Dedifferentiated amniotic fluid mesenchymal stem cell (primary cell): ENCODE data around the gene RAPGEF3.

Experiments
- DNase-seq: peaks from one replicate; pipeline ENCODE4 v3.0.0-alpha.2; 2016; ENCODE audit errors: extremely low spot score

RAPGEF3 gene

DNA sequence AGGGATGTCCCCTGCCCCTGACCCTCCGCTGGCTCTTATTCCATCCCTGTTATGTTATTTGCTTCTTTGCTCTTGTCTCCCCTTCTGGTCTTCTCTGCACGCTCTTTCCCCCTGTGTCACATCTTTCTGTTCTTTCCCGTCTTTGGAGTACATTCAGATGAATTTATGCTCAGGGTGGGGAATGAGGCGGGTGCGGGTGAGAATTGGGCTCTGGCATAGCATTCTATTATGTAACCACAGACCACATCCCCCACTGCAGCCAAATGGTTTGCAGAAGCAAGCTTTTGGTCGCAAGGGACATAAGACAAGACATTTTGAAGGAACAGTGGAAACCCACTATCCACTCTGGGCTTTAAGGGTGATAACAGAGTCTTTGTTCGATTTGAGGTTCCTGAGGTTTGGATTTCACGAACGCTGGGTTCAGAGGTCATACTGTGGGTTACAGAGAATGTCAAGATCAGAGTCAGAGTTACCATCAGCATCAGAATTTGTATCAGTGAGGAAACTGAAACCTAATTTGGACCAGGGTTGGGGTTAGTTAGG is 37.2 kb downstream of the RAPGEF3 start:
- no peak for DNase-seq

DNA sequence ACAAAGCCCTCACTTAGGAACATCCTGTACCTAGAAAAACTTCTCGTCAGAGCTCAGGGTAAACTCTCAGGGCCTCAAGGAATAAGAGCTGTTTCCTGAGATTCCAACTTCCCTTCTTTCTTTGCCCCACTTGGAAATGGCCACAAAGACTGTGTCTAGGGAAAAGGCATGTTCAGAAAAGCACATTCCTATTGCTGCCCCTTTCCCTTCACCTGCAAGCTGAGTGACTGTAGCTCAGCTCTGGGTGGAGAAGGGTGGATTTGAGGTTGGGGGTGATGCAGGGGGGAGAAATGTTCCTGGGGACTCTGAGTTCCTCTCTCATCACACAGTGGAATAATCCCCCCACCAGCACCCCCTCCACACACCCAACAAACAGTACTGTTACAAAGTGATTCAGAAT is 40.1 kb downstream of the RAPGEF3 start:
- DNase-seq, result no peak

DNA sequence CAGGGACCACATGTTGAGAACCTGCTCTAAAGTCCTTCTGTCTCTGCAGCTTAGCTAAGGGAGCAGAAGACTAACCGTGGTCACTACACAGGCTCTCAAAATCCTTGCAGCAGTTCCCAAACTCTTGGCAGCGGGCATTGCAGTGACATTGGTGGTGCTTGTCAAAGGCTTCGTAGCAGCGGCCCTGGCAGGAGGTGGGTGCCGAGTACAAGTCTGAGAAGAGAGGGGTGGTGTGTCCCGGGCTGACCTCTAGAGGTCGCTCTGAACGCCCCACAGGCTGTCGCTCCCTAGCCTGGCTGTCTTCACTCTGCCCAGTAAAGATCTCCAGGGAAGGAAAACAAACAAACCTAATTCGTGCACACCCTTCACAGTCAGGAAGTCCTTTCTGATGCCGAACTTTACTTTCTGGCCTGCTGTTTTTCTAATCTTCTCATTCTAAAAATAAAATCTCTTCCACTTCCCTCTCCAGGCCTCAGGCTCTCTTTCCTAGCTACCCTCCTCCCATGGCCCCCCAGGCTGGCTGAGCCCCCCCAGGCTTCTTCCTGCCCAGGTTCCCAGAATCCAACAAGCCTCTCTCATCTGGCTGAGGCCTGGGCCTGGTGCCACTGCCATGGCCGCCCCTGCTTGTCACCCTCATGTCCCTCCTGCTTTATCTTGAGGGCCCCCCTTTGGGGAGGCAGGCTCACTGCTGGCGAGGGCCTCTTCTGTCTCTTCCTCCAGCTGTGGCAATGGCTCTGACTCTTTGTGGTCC is 41.1 kb downstream of the RAPGEF3 start:
- DNase-seq, result peak; percentile 89

DNA sequence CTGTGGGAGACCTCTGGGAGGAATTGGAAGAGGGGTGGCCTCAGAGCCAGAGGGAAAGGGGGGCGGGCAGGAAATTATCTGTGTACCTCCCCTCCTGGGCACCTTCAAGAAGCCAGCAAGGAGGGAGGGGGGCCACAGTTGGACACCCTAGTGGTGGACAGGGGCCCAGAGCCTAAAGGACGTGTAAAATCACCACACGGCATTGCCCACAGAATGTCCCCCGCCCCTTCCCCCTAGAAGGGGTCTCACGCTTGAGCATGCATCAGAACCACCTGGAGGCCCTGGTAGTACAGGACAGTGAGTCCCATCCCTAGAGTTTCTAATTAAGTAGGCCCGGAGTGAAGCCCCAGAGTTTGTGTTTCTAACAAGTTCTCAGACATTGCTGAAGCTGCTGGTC is 41.6 kb downstream of the RAPGEF3 start:
- no peak for DNase-seq

DNA sequence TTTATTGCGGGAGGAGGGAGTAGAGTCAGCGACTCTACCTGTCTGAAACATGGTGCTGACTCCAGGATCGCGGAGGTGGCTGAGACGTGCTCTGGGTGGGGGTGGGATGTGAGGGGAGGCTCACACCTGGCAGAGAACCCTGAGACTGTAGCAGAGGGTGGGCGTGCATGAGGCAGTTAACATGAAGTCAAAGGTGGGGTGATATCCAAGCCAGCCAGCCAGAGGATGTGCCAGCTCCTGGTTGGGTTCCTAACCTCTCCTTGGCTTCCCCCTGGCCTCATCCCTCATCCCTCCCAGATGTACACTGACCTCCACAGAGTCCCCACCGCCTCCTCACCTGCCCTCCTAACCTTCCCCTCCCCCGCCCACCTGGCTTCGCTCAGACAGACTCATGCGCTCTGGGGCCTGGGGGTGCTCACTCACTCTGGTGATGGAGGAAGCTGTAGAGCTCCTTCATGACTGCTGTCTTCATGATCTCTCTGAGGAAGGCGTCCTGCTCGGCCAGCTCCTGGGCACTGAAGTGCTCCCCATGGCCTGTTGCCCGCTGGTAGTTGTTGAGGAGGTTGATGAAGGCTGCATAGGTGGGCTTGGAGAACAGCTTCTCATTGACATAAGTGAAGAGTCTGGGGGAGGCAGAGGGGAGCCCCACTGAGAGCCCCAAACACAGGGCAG is 42.7 kb downstream of the RAPGEF3 start:
- DNase-seq, result no peak

DNA sequence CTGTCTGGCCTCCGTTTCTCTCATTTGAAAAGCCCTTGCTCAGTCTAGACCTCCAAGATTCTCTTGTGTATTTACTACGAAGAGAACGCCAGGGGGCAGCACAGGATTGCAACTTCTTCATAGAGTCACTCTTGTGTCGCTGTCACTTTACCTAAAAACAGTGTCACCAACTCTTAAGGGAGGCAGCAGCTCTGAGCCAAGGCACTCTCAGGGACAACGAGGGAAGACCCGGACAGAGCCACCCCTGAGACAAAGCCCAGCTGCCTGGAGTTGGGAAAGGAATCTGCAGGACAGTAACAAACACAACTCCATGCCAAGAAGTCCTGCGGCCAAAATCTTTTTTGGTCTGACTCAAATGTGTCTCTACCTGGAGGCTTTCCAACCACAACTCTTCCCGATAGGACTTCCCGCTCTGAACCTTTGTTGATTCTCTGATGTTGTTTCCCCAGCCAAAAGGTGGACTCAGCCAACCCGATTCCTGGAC is 43.2 kb downstream of the RAPGEF3 start:
- DNase-seq, result peak; percentile 70

DNA sequence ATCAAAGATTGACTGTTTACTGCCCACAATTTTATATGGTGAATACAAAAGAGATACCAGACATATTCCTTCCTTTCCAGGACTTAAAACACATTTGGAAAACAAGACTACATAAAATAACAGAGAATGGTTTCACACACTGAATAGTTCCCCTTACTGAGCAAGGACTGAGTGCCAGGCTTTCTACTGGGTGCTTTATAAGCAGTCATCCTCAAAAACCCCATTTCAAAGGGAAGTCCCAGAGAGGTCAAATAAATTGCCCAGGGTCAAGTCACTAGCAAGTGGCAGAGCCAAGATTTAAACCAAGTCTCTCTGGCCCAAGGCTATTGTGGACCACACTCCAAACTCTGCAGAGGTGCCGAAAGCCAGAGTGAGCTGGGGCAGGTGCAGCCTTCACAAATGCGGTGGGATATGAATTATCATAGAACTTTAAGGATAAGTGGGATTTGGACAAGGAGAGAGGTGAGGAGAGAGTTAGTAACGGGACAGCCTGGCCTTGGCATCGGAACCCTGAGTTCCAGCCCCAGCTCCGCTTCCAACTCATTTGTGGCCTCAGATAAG is 43.8 kb downstream of the RAPGEF3 start:
- no peak for DNase-seq

DNA sequence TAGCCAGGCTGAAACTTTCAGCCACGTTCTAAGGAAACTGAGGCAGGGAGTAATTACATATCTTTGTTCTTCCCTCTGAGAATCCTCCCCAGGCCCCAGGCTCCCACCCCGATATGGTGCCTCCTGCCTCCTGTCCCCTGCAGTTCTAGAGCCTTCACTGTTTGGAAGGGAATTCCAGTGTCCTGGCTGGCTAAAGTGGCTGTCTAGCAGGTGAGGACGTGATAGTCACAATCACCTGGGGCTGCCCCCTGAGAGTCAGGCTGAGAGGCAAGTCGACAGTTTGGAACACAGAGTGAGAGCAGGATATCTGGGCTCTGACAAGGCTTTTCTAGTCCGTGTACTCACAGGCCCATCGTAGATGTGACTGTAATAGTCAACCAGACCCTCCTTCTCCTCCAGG is 46.5 kb downstream of the RAPGEF3 start:
- no peak for DNase-seq

DNA sequence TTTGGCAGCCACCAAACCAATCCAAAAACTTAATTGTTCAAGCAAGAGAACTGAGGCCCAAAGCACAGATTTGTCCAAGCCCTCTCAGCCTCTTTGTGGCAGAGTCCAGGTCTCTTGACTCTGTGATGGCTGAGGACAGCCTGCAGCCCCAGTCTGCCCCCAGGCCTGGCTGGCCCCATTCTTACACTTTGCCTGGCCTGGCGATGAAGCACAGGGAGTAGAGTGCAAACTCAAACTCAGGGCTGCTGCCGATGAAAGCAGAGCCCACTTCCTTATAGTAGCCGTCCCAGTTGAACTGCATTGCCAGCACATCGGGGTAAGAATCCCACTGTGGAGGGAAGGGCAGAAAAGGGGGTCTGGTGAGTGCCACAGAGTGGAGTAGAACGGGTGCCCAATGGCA is 47.2 kb downstream of the RAPGEF3 start:
- no peak for DNase-seq

DNA sequence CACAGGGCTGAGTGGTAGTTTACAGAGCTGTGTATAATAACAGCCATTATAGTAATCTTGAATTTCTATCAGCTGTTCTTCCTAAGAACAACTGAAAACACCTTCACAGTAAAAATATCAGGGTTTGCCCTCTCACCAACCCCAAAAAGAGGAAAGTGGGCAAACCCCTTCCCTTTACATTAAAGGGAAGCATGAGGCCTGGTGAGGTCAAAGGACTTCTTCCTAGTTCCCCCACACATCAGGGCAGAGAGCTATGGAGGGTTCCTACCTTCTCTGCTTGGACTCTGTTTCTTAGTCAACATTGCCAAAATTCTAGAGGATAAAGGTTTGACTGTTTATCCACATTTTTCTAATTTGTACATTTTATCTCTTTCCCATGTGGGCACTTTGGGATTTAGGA is 48.4 kb downstream of the RAPGEF3 start:
- DNase-seq, result no peak

DNA sequence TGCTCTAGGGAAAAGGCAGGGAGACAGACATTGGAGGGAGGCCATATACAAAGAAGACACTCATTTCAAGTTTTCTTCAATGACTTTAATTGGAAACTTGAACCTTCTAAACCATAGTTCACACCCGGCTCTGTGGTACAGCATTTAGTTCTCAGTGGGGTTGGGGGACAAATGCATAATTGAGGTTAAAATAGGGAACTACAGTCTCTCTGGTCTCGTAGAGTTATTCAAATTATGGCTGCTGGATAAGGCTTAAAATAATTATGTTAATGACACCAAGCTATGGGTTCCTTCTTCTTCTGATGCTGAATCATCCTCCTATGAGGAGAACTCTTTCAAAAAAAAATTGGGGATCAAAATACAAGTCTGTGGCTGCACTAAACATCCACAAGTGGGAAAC is 49.0 kb downstream of the RAPGEF3 start:
- DNase-seq, result no peak

DNA sequence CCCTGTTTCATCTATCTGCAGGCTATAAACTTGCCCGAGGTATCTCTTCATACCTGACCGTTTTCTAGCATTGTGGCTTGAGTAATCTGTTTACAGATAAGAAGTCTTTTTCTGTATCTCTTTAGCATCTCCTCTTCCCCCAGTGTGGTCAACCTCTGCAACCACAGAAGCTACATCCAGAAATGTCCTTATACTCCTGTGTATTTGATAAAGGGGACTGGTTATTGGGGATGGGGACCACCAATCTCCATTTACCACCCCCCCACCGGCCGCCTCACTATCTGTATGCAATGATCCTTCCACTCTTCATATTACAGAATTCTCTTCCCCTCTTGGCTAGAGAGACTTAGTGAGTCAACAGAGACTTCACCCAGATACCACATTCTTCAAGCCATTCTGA is 49.4 kb downstream of the RAPGEF3 start:
- DNase-seq, result no peak

DNA sequence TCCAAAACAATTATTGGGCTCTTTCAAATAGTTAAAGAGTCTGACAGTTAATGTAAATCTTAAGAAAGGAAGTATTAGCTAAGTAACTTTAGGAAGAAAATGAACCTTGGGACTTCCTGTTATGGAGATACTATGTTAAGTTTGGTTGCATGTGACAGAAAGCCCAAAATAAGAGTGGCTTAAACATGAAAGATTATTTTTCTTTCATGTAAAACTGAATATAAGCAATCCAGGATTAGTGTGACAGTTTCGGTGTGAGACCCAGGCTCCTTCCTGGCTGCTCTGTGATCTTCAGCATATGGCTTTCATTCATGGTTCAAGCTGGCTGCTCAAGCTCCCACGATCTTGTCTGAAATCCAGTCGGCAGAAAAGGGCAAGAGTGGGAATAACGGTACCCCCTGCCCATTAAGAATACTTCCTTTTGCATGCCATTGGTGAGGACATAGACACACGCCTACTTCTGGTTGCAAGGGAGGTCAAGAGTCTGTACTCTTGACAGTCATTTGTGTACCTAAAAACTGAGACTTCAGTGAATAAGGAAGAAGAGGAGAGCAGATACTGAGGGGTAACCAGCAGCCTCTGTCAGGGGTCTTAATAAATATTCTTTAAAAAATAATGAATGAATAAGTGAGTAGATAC is 50.7 kb downstream of the RAPGEF3 start:
- no peak for DNase-seq

DNA sequence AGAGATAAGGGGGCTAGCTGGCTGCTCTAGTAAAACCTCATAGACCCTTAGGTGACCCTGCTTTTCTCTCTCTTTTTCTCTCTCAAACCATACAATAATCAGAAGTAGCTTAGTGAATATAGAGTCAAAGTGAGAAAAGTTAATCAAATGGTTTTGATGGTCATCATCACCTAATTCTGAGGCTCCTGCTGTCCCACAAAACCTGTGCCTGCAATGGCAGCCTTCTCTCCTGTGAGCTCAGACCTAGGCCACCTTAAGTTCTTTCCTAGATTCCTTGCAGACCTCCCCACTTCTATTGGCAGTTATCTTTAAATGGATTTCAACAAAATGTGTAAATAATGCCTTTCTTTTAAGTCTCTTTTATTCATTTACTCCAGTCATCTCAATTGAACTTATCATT is 51.3 kb downstream of the RAPGEF3 start:
- DNase-seq, result no peak

DNA sequence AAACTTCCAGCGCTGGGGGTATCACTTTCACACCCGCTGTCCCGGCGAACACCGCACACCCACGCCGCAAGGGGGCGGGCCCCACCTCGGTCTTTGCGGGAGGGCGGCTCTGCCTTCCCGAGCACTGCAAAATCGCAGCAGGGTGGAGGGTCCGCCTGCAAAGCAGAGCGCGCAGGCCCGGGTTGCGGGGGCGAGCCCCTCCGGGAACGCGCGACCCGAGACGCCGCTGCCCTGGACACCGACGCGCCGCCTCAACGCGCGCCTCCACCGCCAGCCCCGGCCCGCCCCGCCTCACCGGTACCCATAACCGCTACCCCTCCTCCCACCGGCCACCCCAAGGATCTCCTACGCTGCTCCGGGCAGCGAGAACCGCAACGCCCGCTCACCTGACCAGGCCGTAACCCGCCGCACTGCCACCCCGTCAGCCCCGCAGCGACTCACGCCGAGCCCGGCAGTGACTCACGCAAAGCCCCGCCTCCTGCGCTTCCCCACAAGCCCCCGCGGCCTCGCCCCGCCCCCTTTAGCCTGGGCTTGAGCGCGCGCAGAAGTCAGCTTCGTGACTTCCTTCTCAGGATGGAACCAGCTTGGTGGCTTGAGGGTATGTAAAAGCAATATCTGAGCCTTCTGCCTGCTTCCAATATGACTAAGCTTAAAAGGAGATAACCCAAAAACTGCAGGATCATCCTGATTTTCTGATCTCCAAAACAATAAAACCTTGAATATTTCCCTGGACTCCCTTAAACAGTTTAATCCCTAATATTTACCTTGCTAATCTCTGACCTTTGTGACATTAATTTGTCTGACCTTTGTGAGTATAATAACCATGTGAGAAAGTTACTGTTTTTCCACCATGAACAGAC is 52.9 kb downstream of the RAPGEF3 start, which contains the start of gene RPAP3:
Gene RPAP3 (minus strand): TSS at position 465 of the 860 bp plus-strand sequence. CDS start 3,190 bp downstream, outside the sequence.
- peak; percentile 92 for DNase-seq

DNA sequence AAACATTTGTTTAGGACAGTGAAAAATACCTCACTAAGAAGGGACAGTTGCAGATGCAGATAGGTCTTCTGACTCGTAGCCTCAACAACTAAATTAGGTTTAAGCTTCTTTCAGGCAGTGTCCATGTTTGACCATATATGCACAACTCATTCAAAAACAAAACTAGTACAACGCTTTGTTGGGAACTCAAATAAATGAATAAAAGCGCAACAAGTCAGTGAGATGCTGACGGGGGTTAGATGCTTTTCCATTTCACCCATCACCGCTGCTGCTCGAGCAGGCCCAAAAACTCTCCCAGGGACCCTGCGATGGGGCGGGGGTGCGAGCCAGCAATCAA is 53.5 kb downstream of the RAPGEF3 start:
- no peak for DNase-seq

DNA sequence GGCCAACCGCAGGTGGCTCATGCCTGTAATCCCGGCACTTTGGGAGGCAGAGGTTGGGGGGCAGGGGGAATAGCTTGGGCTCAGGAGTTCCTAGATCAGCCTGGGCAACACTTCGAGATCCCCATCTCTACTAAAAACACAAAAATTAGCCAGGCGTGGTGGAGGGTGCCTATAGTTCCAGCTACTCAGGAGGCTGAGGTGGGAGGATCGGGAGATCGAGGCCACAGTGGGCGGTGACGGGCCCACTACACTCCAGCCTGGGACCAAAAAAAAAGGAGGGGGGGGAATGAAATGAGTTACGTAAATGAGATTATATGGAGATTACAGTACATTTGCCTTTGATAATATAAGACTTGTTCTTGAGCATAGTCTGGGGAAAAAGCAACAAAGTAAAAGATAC is 54.0 kb downstream of the RAPGEF3 start:
- no peak for DNase-seq

DNA sequence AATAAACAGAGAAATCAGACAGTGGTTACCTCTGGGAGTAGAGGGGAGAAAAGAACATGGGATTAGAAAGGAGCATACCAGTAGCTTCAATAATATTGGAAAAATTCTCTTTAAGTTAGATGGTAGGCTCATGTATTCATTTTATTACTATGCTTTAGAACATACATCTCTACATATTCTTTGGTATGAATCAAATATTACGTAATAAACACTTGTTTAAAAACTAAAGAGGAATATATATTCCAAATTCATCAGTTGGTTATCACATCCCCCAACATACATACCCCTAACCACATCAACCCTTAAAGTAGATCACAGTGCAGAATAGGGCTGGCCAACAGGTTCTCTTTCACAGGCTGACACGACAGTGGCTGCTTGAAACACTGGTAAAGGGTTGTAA is 58.4 kb downstream of the RAPGEF3 start:
- no peak for DNase-seq

DNA sequence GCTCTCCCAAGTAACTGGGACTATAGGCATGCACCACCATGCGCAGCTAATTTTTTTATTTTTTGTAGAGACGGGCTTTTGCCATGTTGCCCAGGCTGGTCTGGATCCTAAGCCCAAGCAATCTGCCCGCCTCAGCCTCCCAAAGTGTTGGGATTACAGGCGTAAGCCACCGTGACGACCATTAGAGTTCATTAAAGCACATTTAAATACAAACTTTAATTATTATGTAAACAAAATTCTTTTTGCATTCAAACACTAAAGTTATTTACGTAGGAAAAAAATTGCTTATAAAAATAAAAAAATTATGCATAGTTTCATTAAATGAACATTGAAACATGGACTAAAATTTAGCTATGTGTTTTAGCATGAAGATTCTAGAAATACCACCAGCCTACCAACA is 60.0 kb downstream of the RAPGEF3 start:
- no peak for DNase-seq

DNA sequence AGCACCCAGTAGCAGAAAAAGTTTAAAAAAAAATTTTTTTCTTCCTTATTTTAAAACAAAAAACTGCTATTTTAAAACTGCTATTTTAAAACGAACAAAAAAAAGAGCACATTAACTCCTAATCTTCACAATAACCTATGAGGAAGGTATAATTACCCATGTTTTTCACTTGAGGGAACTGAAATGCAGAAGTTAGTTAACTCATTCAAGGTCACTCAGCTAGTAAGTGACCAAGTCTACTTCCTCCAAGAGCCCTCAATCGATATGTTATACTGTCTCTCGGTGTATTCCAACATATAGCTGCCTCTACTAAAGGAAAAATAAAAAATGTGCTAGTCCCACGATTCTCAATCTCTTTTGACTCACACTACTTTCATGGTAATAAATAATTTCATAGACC is 60.6 kb downstream of the RAPGEF3 start:
- DNase-seq, result no peak

DNA sequence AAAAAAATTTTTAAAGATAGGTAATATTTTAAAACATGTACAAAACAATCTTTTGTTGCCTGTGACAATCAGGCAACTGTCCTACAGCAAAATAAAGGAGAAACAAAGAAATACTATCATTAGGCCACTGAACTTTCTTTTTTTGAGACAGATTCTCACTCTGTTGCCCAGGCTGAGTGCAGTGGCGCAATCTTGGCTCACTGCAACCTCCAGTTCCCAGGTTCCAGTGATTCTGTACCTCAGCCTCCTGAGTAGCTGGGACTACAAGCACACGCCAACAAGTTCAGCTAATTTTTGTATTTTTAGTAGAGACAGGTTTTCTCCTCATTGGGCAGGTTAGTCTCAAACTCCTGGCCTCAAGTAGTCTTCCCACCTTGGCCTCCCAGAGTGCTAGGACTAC is 69.5 kb downstream of the RAPGEF3 start:
- DNase-seq, result no peak
